GM13976 (cell line): ENCODE data around the gene ZCCHC17.

Experiments
- DNase-seq: peaks from one replicate; pipeline ENCODE4 v3.0.0; 2012; ENCODE audit warnings: low spot score
- in situ Hi-C: fragments of 300-500 bp; cut with MboI; formaldehyde crosslinking; loops from one replicate; pipeline ENCODE4 v1.12.0; 2022; ENCODE audit warnings: low sequenced_read_pairs, mixed read lengths, inconsistent platforms; ENCODE audit not compliant: unreplicated experiment
- TF ChIP-seq, protein P1 (sequence below): IDR thresholded peaks from 2 replicates; pipeline ENCODE4 v1.5.1; 2012; ENCODE audit warnings: borderline replicate concordance, mild to moderate bottlenecking; ENCODE audit not compliant: insufficient read depth; ENCODE audit errors: extremely low read depth, missing control alignments, control extremely low read depth

The ZCCHC17 gene

GRCh38 chr1:31326461-31326860 is 29.6 kb downstream of the ZCCHC17 start:
- DNase-seq = no peak
- TF ChIP-seq, protein P1, sequence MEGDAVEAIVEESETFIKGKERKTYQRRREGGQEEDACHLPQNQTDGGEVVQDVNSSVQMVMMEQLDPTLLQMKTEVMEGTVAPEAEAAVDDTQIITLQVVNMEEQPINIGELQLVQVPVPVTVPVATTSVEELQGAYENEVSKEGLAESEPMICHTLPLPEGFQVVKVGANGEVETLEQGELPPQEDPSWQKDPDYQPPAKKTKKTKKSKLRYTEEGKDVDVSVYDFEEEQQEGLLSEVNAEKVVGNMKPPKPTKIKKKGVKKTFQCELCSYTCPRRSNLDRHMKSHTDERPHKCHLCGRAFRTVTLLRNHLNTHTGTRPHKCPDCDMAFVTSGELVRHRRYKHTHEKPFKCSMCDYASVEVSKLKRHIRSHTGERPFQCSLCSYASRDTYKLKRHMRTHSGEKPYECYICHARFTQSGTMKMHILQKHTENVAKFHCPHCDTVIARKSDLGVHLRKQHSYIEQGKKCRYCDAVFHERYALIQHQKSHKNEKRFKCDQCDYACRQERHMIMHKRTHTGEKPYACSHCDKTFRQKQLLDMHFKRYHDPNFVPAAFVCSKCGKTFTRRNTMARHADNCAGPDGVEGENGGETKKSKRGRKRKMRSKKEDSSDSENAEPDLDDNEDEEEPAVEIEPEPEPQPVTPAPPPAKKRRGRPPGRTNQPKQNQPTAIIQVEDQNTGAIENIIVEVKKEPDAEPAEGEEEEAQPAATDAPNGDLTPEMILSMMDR = no peak
- in situ Hi-C loops = no loop called here

GRCh38 chr1:31327381-31327780 is 30.5 kb downstream of the ZCCHC17 start:
- in situ Hi-C loops = no loop called here
- TF ChIP-seq, protein P1 = no peak
- DNase-seq = no peak

DNA sequence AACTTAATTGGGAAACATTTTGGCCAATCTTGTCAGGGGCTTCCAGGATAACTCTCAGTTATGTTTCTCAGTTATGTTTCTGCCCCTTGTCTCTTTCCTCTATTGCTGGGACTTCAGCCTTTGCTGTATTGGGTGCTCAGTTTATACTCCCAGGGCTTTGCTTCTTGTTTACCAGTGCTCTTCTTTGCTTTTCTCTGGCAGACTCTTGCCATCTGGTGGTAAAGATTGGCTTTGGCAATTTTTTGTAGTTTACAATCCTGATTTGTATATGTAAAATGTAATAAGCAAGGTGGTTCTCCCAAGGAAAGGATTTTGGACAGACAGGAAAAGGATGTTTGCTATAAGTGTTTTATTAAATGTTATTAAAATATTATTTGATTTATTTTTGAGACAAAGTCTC is 38.2 kb downstream of the ZCCHC17 start:
- peak; percentile 50 for DNase-seq
- TF ChIP-seq, protein P1 = peak; percentile 38
- in situ Hi-C loops = no loop called here

DNA sequence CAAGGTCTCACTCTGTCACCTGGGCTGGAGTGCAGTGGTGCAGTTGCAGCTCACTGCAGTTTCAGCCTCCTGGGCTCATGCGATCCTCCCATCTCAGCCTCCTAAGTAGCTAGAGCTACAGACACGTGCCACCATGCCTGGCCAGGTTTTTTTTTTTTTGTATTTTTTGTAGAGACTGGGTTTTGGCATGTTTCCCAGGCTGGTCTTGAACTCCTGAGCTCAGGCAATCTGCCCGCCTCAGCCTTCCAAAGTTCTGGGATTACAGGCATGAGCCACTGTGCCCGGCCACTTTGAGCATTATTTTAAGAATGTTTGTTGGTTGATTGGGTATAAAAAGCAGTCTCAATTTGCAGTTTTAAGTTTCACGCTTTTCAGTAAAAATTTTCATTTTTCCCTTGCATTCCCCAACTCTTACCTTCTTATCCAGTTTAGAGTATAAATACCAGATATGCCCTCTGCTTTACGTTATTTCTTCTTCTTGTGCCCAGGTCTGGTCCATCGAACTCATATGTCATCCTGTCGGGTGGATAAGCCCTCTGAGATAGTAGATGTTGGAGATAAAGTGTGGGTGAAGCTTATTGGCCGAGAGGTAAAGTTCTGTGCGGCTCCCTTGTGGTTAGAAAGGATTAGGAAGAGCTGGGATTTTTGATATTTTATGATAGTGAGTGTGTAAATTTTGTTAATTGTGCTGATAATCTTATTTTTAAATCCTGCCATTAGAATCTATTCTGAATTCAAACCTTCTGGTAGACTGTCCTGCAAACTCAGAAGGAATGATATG is 40.0 kb downstream of the ZCCHC17 start:
- in situ Hi-C loops = no loop called here
- TF ChIP-seq, protein P1 = no peak
- DNase-seq = no peak

- in situ Hi-C loops = no loop called here
- TF ChIP-seq, protein P1 = no peak
- no peak for DNase-seq
Observed at GRCh38 chr1:31344503-31344902, 47.7 kb downstream of the ZCCHC17 start.

DNA sequence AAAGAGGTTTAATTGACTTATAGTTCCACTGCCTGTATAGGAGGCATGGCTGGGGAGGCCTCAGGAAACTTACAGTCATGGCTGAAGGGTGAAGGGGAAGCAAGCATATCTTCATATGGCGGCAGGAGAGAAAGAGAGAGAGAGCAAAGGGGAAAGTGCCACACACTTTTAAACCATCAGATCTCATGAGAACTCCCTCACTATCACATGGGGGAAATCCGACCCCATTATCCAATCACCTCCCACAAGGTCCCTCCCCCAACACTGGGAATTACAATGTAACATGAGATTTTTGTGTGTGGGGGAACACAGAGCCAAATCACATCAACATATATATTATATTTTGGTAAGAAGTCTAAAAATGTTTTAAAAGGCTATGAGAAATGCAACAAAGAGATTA is 48.8 kb downstream of the ZCCHC17 start:
- TF ChIP-seq, protein P1 = no peak
- DNase-seq = no peak
- in situ Hi-C loops = no loop called here
